HG03108 (cell line): Measurements from ENCODE around the gene SHB.

Experiments
- ATAC-seq: cut with Tn5 transposase; IDR thresholded peaks from one replicate; pipeline ENCODE4 v1.9.1; 2021; ENCODE audit warnings: moderate library complexity; ENCODE audit not compliant: unreplicated experiment

Gene SHB

DNA sequence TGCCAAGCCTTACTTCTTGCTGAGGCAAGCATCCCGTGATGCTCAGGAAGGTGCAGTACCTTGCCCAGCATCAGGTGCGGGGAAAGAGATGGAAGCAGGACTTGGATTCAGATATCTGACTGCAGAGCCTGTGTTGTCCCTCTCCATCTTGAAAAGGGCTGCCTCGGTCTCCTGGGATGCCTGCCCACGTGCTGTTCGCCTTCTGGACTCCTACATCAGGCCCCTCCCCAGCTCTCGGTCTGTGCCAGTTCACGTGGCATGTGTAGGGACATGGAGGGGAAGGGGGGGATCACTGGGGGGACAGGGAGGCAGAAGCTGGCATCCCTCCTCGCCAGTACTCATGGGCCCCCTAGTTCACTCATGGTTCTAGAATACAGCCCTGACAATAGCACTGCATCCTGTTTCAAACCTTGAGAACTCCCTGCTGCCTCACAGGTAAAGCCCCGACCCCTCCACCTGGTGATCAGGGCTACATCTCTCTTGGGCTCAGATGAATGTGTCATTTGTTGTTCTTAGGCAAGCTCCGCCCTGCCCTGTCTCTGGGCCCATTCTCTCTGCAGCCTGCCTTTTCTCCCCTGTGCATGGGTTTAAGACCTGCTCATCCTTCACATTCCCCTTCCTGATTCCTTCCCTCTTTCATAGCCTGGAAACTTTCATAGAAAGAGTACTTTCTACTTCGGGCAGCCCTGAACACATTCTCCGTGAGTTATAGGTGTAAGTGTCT, 126.2 kb downstream of the SHB start:
- no peak for ATAC-seq

DNA sequence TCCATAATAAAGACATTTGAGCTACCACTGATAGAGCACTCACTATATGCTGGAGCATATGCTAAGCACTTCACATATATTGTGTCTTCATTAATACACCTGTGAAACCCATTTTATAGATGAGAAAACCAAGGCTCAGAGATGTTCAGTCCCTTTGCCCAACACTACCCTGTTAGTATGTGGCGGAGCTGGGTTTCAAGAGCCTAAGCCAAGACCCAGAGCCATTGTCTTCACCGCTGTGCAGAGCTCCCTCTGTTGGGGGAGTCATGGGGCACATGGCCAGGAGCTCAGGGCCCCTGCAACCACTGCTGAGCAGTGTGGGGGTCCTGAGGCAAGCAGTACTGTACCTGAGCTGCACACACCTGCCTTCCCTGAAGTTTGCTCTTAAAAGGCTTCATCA, 127.8 kb downstream of the SHB start:
- ATAC-seq, result no peak

GRCh38 chr9:37939575-37940095, 129.4 kb downstream of the SHB start:
- no peak for ATAC-seq

GRCh38 chr9:37938121-37938891, 130.7 kb downstream of the SHB start:
- no peak for ATAC-seq

DNA sequence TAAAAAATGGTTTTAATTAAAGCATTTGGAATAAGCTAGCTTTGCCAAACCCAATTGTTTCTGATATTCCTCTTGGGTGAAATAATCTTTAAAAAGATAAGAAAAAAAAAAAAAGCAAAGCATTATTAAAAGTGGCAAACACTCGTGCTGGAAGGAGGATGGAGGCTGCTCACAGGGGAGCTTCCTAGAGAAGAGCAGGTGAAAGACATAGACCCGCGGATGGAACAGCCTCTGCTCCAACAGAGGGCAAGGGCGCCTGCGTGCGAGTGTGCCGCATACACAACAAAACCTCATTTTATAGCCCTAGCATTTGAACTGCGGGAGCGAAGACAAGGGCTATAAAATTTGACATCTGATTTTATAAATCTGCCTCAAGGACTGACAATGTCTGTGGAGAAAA, 131.7 kb downstream of the SHB start:
- no peak for ATAC-seq

DNA sequence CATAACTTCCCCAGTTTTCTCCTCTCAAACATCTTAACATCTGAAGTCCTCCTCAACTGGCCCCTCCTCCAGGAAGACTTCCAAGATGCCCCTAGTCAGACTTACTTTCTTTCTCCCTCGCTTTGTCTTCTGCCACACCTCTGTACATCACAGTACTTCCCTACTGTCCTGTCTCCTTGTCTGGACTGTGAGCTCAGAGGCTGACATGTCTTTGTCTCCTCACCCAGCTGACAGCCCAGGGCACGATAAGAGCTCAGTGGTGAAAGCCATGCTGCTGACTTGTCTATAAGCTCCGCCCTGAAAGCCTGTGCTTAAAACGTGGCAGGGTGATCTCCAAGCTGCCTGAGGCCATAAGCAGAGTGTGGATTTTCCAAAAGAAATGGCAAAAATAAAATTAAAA, 132.1 kb downstream of the SHB start:
- no peak for ATAC-seq

GRCh38 chr9:37936376-37936775, 132.7 kb downstream of the SHB start:
- ATAC-seq, result no peak

DNA sequence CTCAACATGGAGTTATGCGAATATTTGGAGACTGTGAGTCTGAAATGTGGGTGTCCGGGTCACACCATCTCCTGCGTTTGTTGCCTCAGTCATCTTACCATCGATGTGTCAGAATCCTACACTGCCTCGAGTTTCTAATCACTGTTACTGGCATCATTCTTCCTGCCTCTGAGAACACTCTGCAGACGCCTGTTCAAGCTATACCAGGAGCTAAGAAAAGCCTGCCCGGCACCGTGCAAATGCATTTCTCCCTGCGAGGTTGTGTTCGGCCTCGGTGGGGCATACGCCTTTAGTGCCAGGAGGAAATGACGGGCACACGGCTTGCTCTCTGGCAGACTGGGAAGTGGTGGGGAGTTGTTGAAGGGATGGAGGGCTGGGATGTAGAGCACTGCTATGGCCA, 133.9 kb downstream of the SHB start:
- no peak for ATAC-seq

- ATAC-seq, result no peak
Observed at GRCh38 chr9:37931592-37931991, 137.4 kb downstream of the SHB start.

- no peak for ATAC-seq
Observed at GRCh38 chr9:37929441-37929895, 139.6 kb downstream of the SHB start.

DNA sequence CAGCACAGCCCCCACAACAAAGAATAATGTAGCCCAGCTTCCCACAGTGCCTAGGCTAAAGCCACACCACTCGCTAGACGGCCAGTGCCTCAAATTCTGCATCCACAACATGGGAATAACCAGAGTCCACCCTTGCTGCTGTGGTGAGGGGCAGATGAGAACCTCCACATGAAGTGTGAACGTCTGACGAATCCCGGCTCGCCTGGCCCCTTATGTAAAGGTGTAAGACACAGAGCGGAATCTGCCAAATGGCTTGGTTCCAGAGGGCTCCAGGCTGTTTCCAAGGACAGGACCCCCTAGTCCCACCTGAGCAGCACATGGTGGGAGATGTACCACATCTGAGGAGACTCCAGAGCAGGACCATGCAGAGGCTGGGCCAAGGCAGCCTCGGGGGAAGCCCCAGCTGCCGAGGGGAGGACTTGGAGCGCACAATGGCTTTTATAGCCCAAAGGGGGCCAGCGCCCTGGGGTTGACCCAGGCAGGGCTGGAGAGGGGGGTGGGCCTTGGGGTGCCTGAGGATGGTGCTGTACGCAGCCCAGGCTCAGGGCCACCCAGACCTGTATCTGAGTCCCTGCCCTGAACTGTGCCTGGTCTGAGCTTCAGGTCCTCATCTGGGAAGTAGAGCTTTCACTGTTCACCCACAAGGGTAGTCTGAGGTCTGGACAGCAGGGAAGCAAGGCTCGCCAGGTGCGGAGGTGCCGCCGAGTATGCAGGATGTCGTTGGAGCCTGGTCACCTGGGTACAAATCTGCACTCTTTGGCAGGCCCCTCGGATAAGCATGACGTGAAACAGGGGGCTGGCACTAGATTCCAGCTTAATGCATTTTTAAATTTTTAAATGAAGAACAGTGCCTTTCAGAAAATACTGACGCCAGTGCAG, 140.2 kb downstream of the SHB start:
- no peak for ATAC-seq

- no peak for ATAC-seq
Observed at GRCh38 chr9:37927601-37928551, 141.2 kb downstream of the SHB start.

DNA sequence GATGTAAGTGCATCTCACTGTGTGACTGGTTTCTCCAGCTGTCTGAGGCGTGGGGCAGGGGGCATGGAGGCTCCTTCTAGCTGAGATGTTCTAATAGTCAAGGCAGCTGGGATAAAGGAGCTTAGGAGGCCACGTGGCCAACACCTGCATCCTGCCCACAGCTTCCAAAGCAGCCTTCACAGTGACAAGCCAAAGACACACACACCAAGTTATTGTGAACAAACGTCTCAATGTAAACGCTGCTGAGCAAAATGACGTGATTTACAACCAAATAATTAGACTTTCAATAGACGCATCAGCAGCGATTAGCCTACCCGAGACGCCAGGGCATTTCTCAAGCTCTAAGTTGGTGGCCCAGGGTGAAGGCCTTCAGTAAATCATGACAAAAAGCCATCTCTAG, 141.9 kb downstream of the SHB start:
- ATAC-seq, result no peak

DNA sequence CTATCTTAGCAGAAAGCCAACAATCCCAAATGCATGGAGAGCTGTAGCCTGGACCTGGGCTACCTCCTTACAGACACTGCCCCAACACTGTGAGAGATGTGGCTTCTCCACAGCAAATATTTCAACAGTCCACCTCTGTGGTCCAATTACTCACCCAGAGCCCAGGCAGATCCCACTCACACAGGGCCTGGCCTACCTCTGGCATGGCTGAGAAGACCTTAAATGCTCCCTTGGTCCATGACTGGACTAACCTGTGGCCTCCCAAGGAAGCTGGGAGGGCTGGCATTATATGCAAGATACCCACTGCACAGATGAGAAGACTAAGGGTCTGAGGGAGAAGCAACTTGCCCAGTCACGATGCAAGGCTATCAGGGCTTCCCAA, 142.3 kb downstream of the SHB start:
- ATAC-seq, result no peak

- no peak for ATAC-seq
Observed at GRCh38 chr9:37925786-37926736, 143.0 kb downstream of the SHB start.

- ATAC-seq, result no peak
Observed at GRCh38 chr9:37925006-37925405, 144.0 kb downstream of the SHB start.

DNA sequence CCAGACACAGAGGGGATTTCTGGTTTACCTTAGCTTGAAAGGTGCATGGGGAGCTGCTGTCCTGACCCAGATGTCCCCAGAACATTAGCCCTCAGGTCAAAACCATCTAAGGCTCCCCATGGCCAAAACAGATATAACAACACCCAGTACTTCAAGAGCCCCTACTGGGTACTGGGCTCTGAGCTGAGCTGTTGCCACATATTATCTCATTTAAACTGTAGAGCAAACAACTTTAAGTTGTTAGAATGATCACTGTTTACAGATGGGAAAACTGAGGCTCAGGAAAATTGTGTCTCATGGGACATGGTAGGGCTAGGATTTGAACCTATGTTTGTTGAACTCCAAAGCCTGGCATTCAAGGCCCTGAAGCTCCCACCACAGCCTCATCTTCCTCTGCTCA, 144.5 kb downstream of the SHB start:
- no peak for ATAC-seq

- ATAC-seq, result no peak
Observed at GRCh38 chr9:37923796-37924427, 145.1 kb downstream of the SHB start.
